GM18519 (cell line): ENCODE results near the gene TSGA10.
A peak's percentile ranks its signal among the peaks of the same experiment; 100 is the strongest.
"Not testable (repeated sequence)": the region's sequence is repeated elsewhere in the genome, so short reads cannot be mapped to it uniquely, and the experiment has no call there.

Experiments used
- ATAC-seq: cut with Tn5 transposase; IDR thresholded peaks from one replicate; pipeline ENCODE4 v1.9.1; 2021; ENCODE audit warnings: mild to moderate bottlenecking, moderate library complexity; ENCODE audit not compliant: unreplicated experiment, low FRiP score

The TSGA10 gene, protein sequence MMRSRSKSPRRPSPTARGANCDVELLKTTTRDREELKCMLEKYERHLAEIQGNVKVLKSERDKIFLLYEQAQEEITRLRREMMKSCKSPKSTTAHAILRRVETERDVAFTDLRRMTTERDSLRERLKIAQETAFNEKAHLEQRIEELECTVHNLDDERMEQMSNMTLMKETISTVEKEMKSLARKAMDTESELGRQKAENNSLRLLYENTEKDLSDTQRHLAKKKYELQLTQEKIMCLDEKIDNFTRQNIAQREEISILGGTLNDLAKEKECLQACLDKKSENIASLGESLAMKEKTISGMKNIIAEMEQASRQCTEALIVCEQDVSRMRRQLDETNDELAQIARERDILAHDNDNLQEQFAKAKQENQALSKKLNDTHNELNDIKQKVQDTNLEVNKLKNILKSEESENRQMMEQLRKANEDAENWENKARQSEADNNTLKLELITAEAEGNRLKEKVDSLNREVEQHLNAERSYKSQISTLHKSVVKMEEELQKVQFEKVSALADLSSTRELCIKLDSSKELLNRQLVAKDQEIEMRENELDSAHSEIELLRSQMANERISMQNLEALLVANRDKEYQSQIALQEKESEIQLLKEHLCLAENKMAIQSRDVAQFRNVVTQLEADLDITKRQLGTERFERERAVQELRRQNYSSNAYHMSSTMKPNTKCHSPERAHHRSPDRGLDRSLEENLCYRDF

DNA sequence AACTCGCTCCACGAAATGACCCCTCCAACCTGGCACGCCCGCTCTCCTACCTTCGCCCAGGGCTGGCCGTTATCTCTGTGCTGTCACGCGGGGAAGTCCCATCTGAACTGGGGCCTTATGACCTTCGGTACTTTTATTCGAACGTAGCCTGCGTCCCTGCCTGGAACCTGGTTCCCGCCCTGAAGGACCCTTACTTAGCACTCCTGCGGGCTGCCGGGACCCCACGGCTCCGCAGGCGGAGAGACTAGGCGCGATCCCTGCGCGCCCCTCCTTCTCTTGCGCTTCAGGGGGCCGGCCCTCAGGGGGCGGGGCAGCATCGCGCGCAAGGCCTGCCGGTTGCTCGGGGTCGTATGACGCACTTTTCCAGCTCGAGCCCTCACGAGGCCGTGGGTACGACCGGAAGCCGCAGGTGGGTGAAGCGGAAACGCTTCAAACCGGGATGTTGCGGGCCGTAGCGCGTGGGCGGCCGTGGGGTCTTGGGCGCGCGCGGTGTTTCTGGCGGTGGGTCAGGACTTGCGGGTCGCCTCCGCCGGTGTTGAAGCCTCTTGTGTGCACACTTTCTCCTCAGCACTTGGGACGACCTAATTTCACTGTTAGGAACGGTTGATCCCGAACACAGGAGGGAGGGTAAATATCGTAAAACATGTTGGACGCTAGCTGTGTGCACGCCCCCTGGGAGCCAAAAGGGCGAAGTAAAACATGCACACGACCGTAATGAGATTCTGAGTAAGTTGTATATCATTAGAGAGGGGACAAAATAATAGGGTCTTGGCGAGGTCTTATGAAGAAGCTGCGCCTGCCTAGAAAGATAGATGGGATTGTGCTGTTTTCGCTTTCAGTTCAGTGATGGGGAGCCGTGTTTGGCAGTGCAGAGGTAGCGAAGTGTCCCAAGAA lies at the start of gene TSGA10, which contains the start of gene LIPT1:
Gene TSGA10 (minus strand): TSS at position 300 of the 894 bp plus-strand sequence. CDS start 45,503 bp downstream, outside the sequence.
Gene LIPT1 (plus strand): TSS at position 325 of the 894 bp plus-strand sequence. CDS start 6,991 bp downstream, outside the sequence.
- ATAC-seq = peak; percentile 88

- ATAC-seq = no peak
These were observed 47.4 kb upstream of the TSGA10 start for GRCh38 chr2:99201959-99202678.

DNA sequence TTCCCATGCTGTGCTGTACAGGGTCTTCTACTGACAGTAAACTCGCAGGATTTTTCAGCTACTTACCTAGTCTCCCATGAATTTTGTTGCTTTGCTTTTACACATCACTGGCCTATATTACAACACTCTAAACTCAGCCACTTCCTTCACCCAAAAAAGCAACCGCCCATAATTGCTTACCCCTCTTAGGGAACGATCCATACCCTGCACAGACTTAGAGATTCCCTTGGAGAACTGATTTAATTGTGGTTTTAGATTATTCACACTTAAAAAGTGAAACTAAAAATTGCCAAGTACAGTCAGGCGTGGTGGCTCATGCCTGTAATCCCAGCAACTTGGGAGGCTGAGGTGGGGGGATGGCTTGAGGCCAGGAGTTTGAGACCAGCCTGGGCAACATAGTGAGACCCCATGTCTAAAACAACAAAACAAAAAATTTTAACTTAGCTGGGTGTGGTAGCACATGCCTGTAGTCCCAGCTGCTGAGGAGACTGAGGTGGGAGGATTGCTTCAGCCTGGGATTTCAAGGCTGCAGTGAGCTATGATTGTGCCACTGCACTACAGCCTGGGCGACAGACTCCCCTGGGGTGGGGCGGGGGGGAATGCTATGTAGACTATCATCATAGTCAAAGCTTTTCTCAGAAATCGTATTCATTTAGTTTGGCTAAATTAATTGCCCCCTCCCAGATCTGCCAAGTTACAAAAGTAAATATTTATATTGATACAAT lies 45.5 kb upstream of the TSGA10 start:
- ATAC-seq = no peak

DNA sequence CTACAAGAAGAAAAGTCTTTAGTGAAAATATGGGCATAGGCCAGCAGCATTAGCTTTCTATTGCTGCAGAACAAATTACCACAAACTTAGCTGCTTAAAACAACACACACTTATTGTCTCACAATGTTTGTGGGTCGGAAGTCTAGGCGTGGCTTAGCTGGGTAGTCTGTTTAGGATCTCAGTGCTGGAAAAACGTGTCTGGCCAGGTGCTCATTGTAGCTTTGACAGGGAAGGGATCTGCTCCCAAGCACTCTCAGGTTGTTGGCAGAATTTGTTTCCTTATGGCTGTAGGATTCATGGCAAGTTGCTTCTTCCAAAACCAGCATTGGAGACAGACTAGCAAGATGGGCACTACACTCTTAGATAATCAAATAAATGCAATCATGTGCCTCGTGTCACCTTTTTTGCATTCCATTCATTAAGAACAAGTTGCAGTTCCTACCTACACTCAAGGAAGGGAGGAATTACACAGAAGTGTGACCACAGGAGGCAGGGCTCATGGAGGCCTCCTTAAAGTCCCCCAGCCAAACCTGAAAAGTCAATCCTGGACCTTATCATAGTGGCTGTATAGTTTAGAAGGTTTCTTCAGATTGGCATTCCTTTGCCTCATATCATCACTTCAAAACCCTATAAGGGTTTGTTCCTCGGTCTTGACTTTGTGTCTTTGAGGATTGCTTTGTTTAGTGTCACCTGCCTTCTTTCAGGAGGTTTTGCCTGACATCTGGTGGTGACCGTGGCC lies 43.5 kb upstream of the TSGA10 start:
- ATAC-seq = no peak

GRCh38 chr2:99192364-99192763 lies 37.6 kb upstream of the TSGA10 start:
- not testable (repeated sequence) for ATAC-seq

DNA sequence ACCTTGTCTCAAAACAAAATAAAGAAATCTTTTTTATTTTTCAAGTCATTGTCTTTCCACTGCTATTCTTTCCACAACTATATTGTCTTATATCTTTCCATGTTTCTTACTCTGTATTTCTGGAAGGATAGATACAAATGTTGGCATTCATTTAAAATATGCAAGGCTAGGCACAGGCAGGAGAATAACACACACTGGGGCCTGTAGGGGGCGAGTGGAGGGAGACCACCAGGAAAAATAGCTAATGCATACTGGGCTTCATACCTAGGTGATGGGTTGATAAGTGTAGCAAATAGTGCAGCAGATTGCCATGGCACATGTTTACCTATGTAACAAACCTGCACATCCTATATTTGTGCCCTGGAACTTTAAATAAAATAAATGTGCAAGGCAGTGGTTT lies 35.8 kb upstream of the TSGA10 start:
- ATAC-seq = no peak

DNA sequence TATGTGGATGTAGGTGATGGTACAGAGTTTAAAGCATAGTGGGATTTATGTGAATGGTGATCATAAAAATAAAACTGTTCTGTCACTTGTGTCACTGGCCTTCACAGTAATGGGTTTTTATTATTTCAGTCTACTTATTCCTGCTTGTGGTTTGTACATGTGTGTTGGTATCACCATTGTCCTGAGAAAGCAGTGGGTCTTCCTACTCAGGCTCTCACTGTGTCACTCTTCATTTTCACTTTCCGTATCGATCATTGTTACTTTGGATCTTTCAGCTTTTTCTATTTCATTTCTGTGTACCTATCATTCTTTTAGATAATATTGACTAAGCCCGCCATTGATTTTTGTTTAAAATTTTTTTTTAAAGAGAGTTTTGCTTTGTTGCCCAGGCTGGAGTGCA lies 33.6 kb upstream of the TSGA10 start:
- no peak for ATAC-seq

- no peak for ATAC-seq
These were observed 32.3 kb upstream of the TSGA10 start for GRCh38 chr2:99187011-99187410.

DNA sequence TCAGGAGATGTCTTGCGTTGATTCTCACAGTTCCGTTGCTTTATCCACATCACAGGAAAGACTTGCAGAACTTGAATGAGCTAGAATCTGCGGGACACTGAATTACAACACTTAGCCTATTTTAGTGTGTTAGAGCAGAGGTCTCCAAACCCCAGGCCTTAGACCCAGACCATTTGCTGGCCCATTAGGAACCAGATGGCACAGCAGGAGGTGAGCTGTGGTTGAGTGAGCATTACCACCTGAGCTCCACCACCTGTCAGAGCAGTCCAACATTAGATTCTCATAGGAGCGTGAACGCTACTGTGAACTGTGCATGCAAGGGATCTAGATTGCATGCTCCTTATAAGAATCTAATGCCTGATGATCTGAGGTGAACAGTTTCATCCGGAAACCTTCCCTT lies 30.1 kb upstream of the TSGA10 start:
- no peak for ATAC-seq

- no peak for ATAC-seq
These were observed 28.3 kb upstream of the TSGA10 start for GRCh38 chr2:99183025-99183424.

DNA sequence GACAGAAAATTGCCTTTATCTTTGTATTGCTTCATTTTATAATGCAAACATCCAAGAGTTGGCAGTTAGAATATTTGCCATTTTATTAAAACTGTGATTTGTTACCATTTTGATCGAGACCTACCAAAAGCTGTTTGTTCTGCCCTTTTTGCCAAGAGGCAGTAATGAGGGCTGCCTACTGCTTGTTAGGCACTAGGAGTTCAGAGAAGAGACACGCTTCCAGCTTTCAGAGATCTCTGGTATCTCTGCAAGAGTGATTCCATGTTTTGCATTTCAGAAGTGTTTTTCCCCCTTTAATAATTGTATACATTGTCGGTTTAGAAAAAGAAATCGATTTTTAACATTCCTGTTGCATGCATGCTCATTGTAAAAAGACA lies 26.9 kb upstream of the TSGA10 start:
- ATAC-seq = no peak

GRCh38 chr2:99180755-99181623 lies 26.2 kb upstream of the TSGA10 start, which contains the start of the genes MITD1 and MRPL30:
MITD1 (minus strand) TSS chr2:99181058; CDS start chr2:99180981, 77 bp downstream.
MRPL30 (plus strand) TSS chr2:99181184; CDS start chr2:99186204, 5,020 bp downstream.
- peak; percentile 68 for ATAC-seq

GRCh38 chr2:99171377-99172140 lies 16.8 kb upstream of the TSGA10 start:
- ATAC-seq = no peak

DNA sequence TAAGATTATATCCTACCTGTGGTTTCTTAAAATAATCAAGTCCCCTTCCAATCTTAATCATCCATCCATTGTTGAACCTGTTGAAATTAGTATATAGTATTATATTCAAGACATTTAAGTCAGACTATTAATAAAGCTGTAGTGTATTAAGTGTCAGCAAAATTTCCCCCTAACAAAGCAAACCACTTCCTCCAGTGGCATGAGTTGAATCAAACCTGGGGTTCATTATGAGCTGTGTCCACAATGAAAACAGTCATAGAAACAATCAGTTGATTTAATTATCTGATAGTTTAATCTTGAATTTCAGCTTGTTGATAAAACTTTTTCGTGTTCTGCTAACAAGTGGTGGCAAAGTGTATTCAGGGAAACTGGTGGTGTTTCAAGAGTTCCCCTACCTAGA lies 14.8 kb upstream of the TSGA10 start:
- ATAC-seq = no peak

- ATAC-seq = no peak
These were observed 11.5 kb upstream of the TSGA10 start for GRCh38 chr2:99166218-99166617.

DNA sequence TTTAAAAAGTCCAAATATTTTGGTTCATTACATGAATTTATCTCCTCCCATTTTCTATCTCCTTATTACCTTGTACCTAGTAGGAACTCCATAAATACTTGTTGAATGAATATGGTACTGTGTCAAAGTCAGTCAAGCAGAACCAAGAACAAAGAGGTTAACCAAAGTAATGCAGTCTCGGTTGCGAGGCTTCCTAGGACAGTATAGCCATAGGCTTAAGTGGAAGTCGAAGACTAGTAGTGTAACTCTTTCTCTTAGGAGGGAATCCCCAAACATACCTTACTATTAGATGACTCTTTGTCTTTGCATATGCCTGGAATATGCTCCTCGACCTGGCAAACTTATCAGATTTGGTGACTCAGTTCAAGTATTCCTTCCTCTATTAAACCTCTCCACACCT lies 4.9 kb upstream of the TSGA10 start:
- no peak for ATAC-seq

DNA sequence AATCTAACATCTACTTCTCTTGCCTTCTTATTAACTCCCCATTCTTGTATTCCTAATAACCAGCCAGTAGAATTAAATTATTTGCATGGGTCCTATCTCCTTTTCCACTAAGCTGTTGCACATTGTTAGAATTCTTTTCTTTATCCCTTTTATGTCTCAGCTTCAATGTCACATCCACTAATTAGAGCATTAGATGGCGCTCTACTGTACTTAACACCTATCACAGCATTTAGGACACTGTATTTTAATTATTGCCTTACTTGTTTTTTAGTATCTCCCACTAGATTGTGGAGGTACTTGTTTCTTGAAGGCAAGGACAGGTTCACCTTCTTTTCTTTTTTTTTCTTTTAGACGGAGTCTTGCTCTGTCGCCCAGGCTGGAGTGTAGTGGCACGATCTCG lies 3.9 kb upstream of the TSGA10 start:
- no peak for ATAC-seq
